ENCODE results near the gene PLA2G1B.
A peak's percentile ranks its signal among the peaks of the same experiment; 100 is the strongest.

PLA2G1B gene

GRCh38 chr12:120327593-120327992, at the start of gene PLA2G1B:
Gene PLA2G1B (minus strand): TSS chr12:120327779. CDS start chr12:120327753, 26 bp downstream.
- no peak for DNase-seq

DNA sequence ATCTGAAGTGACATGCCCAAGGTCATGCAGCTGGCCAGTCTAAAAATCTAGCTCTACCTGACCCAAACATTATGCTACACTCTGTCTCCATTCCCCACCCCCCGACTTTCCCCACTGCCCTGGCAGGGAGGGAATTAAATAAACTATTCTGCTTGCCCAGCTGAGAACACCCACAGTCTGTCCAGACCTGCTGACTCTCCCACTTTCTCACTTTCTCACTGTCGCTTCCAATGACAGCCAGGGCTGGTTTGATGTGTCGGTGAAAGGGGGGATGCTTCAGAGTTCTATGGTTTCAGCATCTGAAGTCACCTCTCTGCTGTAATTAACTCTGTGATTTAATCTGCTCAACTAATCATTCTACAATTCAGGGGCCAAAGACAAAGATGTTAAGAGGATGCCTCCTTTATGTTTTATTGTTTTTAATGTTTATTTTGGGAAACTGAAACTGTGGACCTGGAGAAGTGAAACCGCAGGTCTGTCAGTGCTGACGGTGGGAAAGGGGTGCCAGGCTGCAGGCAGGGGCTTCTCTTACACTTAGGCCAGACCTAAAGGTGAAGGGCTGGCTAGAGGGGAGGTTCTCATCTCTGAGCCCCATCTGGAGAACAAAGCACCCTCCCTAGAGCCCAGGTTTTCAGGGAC, 49.5 kb upstream of the PLA2G1B start:
- no peak for DNase-seq

GRCh38 chr12:120376416-120376815, 48.8 kb upstream of the PLA2G1B start:
- no peak for DNase-seq

DNA sequence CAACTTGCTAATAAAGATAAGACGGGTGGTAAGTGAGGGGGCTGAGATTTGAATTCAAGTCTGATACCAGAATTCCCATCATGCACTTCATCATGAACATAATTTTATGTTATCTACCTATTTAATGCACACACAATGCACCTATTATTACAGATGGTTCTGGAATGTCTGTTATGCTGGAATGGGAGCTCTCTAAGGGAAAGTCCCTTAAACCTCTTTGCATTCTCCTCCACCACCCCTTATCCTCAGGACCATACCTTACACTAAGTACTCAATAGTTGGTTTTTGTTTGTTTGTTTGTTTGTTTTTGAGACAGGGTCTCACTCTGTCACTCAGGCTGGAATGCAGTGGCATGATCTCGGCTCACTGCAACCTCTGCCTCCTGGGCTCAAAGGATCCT, 48.4 kb upstream of the PLA2G1B start:
- no peak for DNase-seq

DNA sequence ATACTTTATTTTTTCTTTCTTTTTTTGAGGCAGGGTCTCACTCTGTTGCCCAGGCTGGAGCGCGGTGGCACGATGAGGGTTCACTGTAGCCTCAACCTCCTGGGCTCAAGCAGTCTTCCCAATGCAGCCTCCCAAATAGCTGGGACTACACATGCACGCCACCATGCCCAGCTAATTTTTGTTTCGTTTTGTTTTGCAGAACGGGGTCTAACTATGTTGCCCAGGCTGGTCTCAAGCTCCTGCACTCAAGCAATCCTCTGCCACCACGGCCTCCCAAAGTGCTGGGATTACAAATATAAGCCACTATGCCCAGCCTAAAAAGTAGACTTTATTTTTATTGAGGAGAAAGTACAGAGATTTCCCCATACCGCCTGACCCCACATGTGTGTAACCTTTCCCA, 46.1 kb upstream of the PLA2G1B start:
- no peak for DNase-seq

DNA sequence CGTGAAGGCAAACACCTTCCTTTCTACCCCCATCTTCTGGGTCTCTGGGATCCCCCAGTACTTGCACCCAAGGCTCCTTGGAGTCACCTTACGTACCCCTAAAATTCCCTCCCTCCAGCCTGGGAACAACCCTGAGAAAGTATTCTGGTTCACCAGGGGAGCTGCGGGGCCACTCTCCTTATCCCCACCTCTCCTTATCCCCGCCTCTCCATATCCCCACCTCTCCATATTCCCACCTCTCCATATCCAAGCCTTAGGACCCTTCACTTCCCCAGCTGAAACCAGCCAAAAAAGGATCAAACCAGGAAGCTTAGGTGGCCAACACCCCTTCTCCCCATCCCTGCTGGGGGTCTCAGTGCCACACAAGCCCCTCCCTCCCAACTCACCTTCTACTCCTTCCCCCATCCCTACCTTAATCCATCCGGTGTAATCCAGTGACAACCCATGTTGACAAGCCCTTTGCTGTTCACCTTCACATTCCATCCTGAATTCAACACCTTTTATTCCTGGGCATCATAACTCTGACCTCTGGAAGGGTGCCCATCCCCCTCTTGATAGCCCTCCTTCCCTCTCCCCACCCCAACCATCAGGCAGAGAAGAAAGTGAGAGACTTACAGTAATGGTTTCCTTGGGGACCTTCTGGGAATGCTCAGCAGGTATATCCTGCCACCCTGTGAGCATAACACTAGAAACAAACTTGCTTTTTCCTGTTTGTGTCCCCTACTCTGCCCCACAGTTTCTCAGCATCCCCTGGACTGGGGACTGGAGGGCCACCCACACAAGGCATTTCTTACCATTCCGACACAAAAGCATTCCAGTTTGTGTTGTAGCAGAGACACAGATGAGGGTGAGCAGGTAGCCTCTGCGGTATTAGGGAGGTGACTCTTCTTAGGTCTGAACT, 43.0 kb upstream of the PLA2G1B start:
- DNase-seq: no peak

DNA sequence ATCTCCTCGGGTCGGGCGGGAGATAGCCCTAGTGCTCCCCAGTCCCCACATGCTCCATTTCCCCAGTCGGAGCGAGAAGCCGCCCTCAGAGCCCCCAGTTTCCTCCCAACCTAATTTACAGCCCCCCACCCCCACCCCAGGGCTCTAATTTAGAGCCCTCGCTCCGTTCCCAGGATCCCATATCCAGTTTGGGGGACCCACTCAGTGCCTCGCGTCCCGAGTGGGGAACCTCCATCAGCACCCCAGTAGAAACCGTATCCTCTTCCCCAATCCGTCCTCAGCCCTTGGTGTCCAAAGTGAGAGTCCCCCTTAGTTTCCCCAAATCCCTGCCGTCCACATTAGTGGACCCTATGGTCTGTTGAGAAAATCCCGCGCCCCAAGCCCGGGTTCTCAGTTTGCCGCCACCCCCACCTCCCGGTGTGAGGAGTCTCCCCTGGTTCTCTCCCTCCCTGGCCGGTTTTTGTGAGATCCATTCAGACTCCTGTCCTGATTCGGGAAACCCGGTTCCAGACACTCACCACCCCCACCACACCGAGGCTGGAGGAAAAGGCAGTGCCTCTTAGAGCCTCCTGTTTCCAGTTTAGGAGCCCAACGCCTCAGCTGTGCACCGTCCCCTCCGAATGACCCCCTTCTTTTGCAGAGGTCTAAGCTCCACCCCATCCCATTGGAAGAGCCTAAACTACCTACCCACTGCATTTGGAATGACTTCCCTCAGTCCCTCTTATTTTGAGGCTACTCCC, 42.2 kb upstream of the PLA2G1B start:
- DNase-seq: no peak

GRCh38 chr12:120368789-120369602, 41.4 kb upstream of the PLA2G1B start, which contains the start of gene MSI1:
Gene MSI1 (minus strand): TSS chr12:120369164. CDS start chr12:120369091, 73 bp downstream.
- no peak for DNase-seq

DNA sequence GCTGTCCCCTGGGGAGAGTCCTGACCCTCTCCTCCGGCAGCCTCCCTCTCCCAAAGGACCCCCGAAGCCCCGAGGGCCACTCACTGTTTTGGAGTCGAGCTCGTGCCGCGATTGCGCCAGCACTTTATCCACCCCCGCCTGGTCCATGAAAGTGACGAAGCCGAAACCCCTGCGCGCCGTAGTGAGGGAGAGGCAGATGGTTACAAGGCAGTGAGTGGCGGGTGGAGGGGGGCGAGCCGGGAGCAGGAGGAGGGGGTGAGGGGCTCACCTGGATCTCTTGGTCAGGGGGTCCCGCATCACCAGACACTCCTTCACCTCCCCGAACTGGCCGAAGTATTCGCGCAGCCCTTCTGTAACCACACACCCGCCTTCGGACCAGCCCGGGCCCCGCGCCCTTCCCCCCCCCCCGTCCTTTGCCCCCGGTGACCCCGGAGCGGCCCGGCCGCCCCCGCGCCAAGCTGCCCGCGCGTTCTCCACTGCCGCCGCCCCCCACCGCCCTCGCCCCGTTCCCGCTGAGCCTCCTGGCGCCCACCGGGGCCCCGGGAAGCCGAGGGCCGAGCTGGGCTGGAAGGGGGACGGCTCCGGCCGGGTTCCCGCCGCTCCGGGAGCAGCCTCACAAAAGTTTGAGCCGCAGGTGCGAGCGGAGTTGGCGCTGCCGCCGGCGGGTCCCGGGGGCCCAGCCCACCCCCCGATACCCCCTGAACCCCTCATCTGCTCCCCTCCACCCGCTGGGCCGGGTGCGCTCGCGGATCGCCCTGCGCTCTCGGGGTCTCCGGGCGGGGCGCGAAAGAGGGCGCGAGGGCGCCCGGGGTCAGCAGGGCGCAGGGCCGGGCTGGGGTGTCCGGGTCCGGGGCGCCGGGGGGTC, 40.6 kb upstream of the PLA2G1B start:
- DNase-seq: no peak

- DNase-seq: no peak
These were observed 39.8 kb upstream of the PLA2G1B start for GRCh38 chr12:120367233-120367923.

- no peak for DNase-seq
These were observed 39.3 kb upstream of the PLA2G1B start for GRCh38 chr12:120366845-120367232.

GRCh38 chr12:120366341-120366705, 38.7 kb upstream of the PLA2G1B start:
- no peak for DNase-seq

DNA sequence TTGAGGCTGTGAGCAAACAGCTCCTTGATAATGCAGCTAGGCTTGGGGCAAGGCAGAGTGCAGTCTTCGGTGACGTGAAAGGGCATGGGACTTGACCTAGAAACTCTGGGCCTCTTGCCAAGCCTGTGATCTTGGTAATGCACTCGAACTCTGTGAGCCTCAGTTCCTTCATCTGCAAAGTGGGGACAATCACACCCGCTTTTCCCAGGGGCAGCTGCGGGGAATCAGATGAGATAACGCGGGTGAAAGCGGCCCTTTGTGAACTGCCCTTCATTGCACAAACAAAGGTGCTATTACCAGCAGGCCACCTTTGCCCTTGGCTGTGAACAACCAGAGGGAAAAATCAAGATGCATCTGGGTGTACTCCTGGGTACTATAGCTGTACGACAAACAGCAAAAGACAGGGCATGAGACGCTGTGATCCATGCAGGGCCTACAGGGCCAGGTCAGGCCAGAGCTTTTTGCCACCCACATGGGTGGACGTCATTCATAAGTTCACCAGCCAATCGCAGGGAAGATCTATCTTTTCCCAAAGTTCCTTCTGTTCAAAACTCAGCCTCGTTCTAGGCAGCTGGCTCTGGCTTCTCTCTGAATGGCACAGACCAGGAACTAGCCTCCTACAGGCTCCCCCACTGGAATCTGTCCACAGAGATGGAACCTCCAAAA, 38.2 kb upstream of the PLA2G1B start:
- DNase-seq: no peak

GRCh38 chr12:120364487-120364886, 36.9 kb upstream of the PLA2G1B start:
- DNase-seq: no peak

GRCh38 chr12:120363274-120363855, 35.8 kb upstream of the PLA2G1B start:
- no peak for DNase-seq

DNA sequence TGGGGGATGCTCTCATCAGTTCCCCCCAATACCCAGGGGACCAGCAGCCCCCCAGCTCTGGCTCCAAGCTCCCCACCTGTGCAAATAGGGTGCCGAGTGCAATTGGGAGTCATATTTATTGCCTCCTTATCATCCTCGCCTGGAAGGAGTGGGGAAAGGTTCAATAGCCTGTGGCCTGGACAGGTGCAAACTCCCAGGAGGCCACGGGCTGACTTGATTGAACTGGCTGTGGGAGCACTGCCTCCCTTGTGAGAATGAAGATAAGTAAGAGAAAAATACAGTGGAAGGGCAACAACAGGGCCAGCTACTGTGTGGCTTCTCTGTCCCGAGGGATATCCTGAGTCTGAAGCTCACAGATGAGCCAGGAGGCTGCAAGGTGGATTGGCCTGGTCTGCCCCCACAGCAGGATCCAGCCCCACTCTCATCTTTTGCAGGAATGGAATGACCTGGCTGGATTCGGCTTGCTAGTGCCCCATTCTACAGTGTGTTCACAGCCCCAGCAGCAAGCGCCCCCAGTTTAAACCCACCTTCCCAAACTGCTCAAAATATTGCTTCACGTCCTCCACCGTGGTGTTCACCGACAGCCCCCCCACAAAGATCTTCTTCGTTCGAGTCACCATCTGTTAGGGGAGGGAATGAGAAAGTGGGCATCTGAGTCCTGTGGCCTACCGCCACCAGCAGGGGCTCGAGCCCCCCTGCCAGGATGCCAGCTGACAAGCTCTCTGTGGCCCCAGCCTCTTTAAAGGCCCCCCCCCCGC, 35.1 kb upstream of the PLA2G1B start:
- no peak for DNase-seq

DNA sequence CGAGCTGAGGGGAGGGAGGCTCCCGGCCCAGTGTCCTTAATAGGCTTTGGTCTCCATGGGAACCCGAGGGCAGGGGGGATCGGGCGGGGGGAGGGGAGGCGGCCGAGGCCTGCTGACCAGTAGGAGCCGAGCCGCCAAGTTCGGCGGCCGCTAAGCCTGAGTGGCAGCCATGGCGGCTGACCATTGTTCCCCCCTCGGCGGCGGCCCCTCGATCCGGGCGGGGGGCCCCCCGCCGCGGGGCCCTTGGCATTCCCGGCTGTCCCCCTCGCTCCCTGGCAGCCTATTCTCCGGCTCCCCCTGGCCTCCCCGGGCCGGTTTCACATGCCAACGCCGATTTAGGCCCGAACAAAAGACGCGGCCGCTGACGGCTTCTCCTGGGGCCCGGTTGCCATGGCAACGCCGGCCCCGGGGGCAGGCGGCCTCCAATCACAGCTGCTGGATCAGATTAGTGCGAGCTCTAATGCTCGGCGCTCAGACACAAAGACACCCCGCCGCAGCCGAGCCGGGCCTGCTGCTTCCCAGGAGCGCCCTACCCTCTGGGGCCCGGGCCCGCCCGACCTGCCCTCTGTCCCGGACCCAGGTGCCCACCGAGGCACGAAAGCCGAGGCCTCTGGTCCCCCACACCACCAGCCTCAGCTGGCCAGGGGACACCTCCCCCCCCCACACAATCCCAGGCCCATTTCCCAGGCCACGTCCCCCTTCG, 34.1 kb upstream of the PLA2G1B start:
- peak; percentile 77 to 90 for DNase-seq

GRCh38 chr12:120359128-120359527, 31.5 kb upstream of the PLA2G1B start:
- DNase-seq: no peak
